ENCODE results near the gene ROR2. TPM values are rescaled to one million over a fixed set of nuclear protein-coding genes. Genes with fewer than 3 reads are reported as not detected.

The ROR2 gene
- total RNA-seq, 1 experiment from 2014 or later, result 2.7 TPM

- Histone ChIP-seq H3K4me2 (ENCODE audit: insufficient read depth, insufficient read length, low read length) (no peak overlapping the region), H2BK20ac (ENCODE audit: low read depth, low read length, poor library complexity, severe bottlenecking) (no peak overlapping the region), H3K23ac (ENCODE audit: insufficient read length, low read depth, low read length) (no peak overlapping the region), H3K79me1 (ENCODE audit: insufficient read depth, low read depth, low read length, poor library complexity, severe bottlenecking) (no peaks in the 10 kb centered on the region), H4K20me1 (ENCODE audit: control insufficient read depth, insufficient read depth, insufficient read length) (no peaks in the 10 kb centered on the region), H3K79me2 (ENCODE audit: insufficient read depth, low read length) (no peaks in the 10 kb centered on the region), H3K27me3 (ENCODE audit: insufficient read depth, low read length) (no peaks in the 10 kb centered on the region), H3K23me2 (ENCODE audit: insufficient read length, low read depth, low read length, poor library complexity, severe bottlenecking) (no peaks in the 10 kb centered on the region), H3K56ac (ENCODE audit: insufficient read length, low read depth, low read length) (no peak overlapping the region), H2BK12ac (ENCODE audit: insufficient read length, low read depth, low read length) (no peak overlapping the region), H3K9me3 (ENCODE audit: control insufficient read depth, low read depth, low read length) (no peaks in the 10 kb centered on the region), H3K4me1 (ENCODE audit: insufficient read depth, low read length) (no peaks in the 10 kb centered on the region; the same call in 1 of the 2 replicates), H3K14ac (ENCODE audit: insufficient read depth, low read length) (peak overlapping the region; percentile 16; the same call in 1 of the 2 replicates), H4K91ac (ENCODE audit: insufficient read length, low read depth, low read length) (no peak overlapping the region), H3T11ph (ENCODE audit: low read length) (no peak overlapping the region), H4K8ac (replicated peaks; ENCODE audit: insufficient read length, low read depth, low read length) (no peak overlapping the region), H2BK5ac (ENCODE audit: insufficient read length, low read length) (no peak overlapping the region), H3K18ac (ENCODE audit: insufficient read length, low read depth, low read length) (peak overlapping the region; percentile 42), H2BK120ac (ENCODE audit: low read depth, low read length, poor library complexity, severe bottlenecking) (no peak overlapping the region), H3K4ac (ENCODE audit: low read depth, low read length) (no peak overlapping the region), H4K5ac (ENCODE audit: insufficient read length, low read depth, low read length) (no peak overlapping the region), H2AFZ (ENCODE audit: low read length) (no peak overlapping the region), H3K27ac (ENCODE audit: insufficient read length, low read depth, low read length) (no peak overlapping the region), H2AK5ac (ENCODE audit: insufficient read length, low read length) (no peak overlapping the region), H3K9ac (ENCODE audit: extremely low read depth, insufficient read length, low read length) (peak overlapping the region; percentile 8), H2BK15ac (ENCODE audit: low read depth, low read length) (no peak overlapping the region)
- H3K9me3 Mint-ChIP-seq, result peaks cover 5 to 7% of the 10 kb centered on the region in 2 experiments
- TF ChIP-seq CTCF (conservative IDR thresholded peaks at IDR 0.05), result no peak
- peaks cover 8 to 12% of the 10 kb centered on the region in 2 experiments for H3K4me1 Mint-ChIP-seq
- no CpG with 5 or more reads among the region's 12 CpGs for WGBS (ENCODE audit: extremely low coverage, insufficient read length, low lambda C conversion rate)
- no peak overlapping the region for H3K27ac Mint-ChIP-seq
- no peak overlapping the region for H3K4me3 Mint-ChIP-seq
- no peaks in the 10 kb centered on the region; the same call in none of the 2 replicates for H3K27me3 Mint-ChIP-seq (ENCODE audit: low read depth)
- DNase-seq, result no peak
- peaks cover 0 to 8% (median 3%) of the 10 kb centered on the region in 3 experiments; a peak in 4 of 7 replicates for H3K36me3 Mint-ChIP-seq (ENCODE audit: insufficient read depth in 1 of 3, low read depth in 3 of 3)
These were observed 434.8 kb downstream of the ROR2 start for GRCh38 chr9:91515074-91515687.

Small RNAs within 50 kb of the gene (microRNA-seq; reads per million reads assigned to microRNA genes)
- gene MIR3910-1 (ENCODE audit: borderline microRNAs expressed), result not detected
- not detected for gene MIR3910-2 (ENCODE audit: borderline microRNAs expressed)

Other genes with a start within 250 kb of the ROR2 start
- 70.5 and 73.5 TPM in 2 replicates for gene SPTLC1, start 165.2 kb upstream of the ROR2 start, total RNA-seq (2021)